ENCODE results near the gene ACBD7.

- TF ChIP-seq CTCF (conservative IDR thresholded peaks at IDR 0.05) (no peak), ZFX (IDR thresholded peaks at IDR 0.05) (no peak)
Measured at GRCh38 chr10:15131330-15131729, 42.8 kb upstream of the ACBD7 start.
